Measurements from ENCODE around the gene OTUD3. TPM values are rescaled to one million over a fixed set of nuclear protein-coding genes. Genes with fewer than 3 reads are reported as not detected.

Gene OTUD3
- total and polyA plus RNA-seq, 2 of the 13 experiments (the other 11 are each of a cell fraction or from before 2014, with no cell fraction given) = 5.2 to 7.5 TPM

- no peak for TF ChIP-seq PREB (CRISPR knock-in tag; IDR thresholded peaks at IDR 0.05)
Measured at GRCh38 chr1:19852036-19852435, 30.2 kb upstream of the OTUD3 start (continued).

GRCh38 chr1:19854866-19855265 is 27.3 kb upstream of the OTUD3 start:
- no peak for TF ChIP-seq HNF4A (CRISPR knock-in tag; IDR thresholded peaks at IDR 0.05)
- TF ChIP-seq KLF16 (CRISPR knock-in tag; IDR thresholded peaks at IDR 0.05) = no peak
- no peak for TF ChIP-seq TBX2 (CRISPR knock-in tag; IDR thresholded peaks at IDR 0.05; ENCODE audit: borderline replicate concordance)
- no peak for TF ChIP-seq THAP7 (CRISPR knock-in tag; IDR thresholded peaks at IDR 0.05)
- TF ChIP-seq ZNF7 (CRISPR knock-in tag; IDR thresholded peaks at IDR 0.05) = no peak
- TF ChIP-seq STAT6 (CRISPR knock-in tag; IDR thresholded peaks at IDR 0.05; ENCODE audit: borderline replicate concordance) = no peak
- no peak for TF ChIP-seq TARDBP (CRISPR knock-in tag; IDR thresholded peaks at IDR 0.05)
- no peak for TF ChIP-seq RBAK (CRISPR knock-in tag; IDR thresholded peaks at IDR 0.05)
- no peak for TF ChIP-seq CBX5 (CRISPR knock-in tag; IDR thresholded peaks at IDR 0.05; ENCODE audit: borderline replicate concordance)
- no peak for TF ChIP-seq RNF219 (CRISPR knock-in tag; IDR thresholded peaks at IDR 0.05)
- no peak for TF ChIP-seq FIP1L1 (IDR thresholded peaks at IDR 0.05; ENCODE audit: borderline replicate concordance, insufficient read depth, low read depth, low read length)
- TF ChIP-seq MAX (IDR thresholded peaks at IDR 0.05) = no peak
- no peak for TF ChIP-seq ASH2L (IDR thresholded peaks at IDR 0.05; ENCODE audit: insufficient read length, low read depth, low read length)
- no peak for TF ChIP-seq SRSF9 (IDR thresholded peaks at IDR 0.05; ENCODE audit: borderline replicate concordance, insufficient read depth, low read depth, low read length, poor library complexity, severe bottlenecking)
- no peak for TF ChIP-seq YEATS2 (CRISPR knock-in tag; IDR thresholded peaks at IDR 0.05; ENCODE audit: borderline replicate concordance)
- TF ChIP-seq ZSCAN9 (CRISPR knock-in tag; IDR thresholded peaks at IDR 0.05; ENCODE audit: borderline replicate concordance) = no peak

More at GRCh38 chr1:19854866-19855265, 27.3 kb upstream of the OTUD3 start:
- no TSS peak for BruUV-seq (replicated peaks)
- POLR2A ChIA-PET = no interaction called here
- Histone ChIP-seq H3K9me3 (ENCODE audit: low read length) (no peaks in the 10 kb centered on the region), H3K4me3 (replicated peaks in 1 of 3; ENCODE audit: insufficient read depth in 1 of 3, low read depth in 2 of 3, low read length in 3 of 3) (no peak overlapping the region), H2AFZ (ENCODE audit: low read length) (no peak overlapping the region), H3K36me3 (replicated peaks in 1 of 2; ENCODE audit: control insufficient read depth in 1 of 2, insufficient read depth in 2 of 2, low read length in 2 of 2) (no peaks in the 10 kb centered on the region), H3K79me2 (ENCODE audit: insufficient read depth, low read length) (no peaks in the 10 kb centered on the region), H3K4me1 (ENCODE audit: insufficient read depth, low read length) (peaks cover 10% of the 10 kb centered on the region), H4K20me1 (ENCODE audit: insufficient read depth, low read length) (no peaks in the 10 kb centered on the region), H3K9ac (ENCODE audit: insufficient read depth, low read depth, low read length) (no peak overlapping the region), H3K4me2 (ENCODE audit: low read depth, low read length) (no peak overlapping the region), H3K27ac (ENCODE audit: extremely low read length, insufficient read depth, low read length) (no peak overlapping the region), H3K27me3 (ENCODE audit: control insufficient read depth in 1 of 2, insufficient read depth in 2 of 2, low read length in 2 of 2) (0 out of 5 replicates have a peak, but pooled peaks cover 0 to 4% of the 10 kb centered on the region in 2 experiments)
- no peak for FAIRE-seq
- in situ Hi-C loops (cut with HindIII; ENCODE audit: extremely low pct_ligation_motif_present, low pct_unique_long_range_greater_than_20kb) (no loop called here), intact Hi-C loops (cut with micrococcal nuclease; ENCODE audit: unreplicated experiment) (no loop called here)
- CTCF ChIA-PET (ENCODE audit: low intra/inter-chr PET ratio, low total read pairs) = no interaction called here
- no peak for ATAC-seq
- DNase-seq (ENCODE audit: low spot score) = no peak
